ENCODE results near the gene POU5F1.
"Not testable (repeated sequence)": the region's sequence is repeated elsewhere in the genome, so short reads cannot be mapped to it uniquely, and the experiment has no call there.

Gene POU5F1

GRCh38 chr6:31187780-31188194, 17.3 kb upstream of the POU5F1 start:
- H3K4me1 ChIP-seq (ENCODE audit: insufficient read depth, poor library complexity, severe bottlenecking) = peaks cover 12% of the 10 kb centered on the region
- no peaks in the 10 kb centered on the region for H3K27me3 ChIP-seq (ENCODE audit: insufficient read depth, poor library complexity, severe bottlenecking)
- no peak for ATAC-seq (ENCODE audit: low read depth)
- peak overlapping the region; percentile 84 for H3K27ac ChIP-seq (ENCODE audit: poor library complexity, severe bottlenecking)
- DNase-seq (ENCODE audit: low spot score) = no peak
- H3K4me3 ChIP-seq (ENCODE audit: severe bottlenecking) = no peak overlapping the region
- no peaks in the 10 kb centered on the region for H3K36me3 ChIP-seq (ENCODE audit: low read depth)
- H3K9me3 ChIP-seq (ENCODE audit: severe bottlenecking) = no peaks in the 10 kb centered on the region
- no peak for TF ChIP-seq CTCF (IDR thresholded peaks at IDR 0.05; ENCODE audit: poor library complexity, severe bottlenecking)

- DNase-seq (ENCODE audit: low spot score) = no peak
- peak overlapping the region; percentile 20 for H3K4me3 ChIP-seq (ENCODE audit: severe bottlenecking)
- no peaks in the 10 kb centered on the region for H3K9me3 ChIP-seq (ENCODE audit: severe bottlenecking)
- ATAC-seq (ENCODE audit: low read depth) = peak; percentile 87
- TF ChIP-seq CTCF (IDR thresholded peaks at IDR 0.05; ENCODE audit: poor library complexity, severe bottlenecking) = no peak
- no peaks in the 10 kb centered on the region for H3K27me3 ChIP-seq (ENCODE audit: insufficient read depth, poor library complexity, severe bottlenecking)
- peaks cover 12% of the 10 kb centered on the region for H3K4me1 ChIP-seq (ENCODE audit: insufficient read depth, poor library complexity, severe bottlenecking)
- no peaks in the 10 kb centered on the region for H3K36me3 ChIP-seq (ENCODE audit: low read depth)
- H3K27ac ChIP-seq (ENCODE audit: poor library complexity, severe bottlenecking) = peak overlapping the region; percentile 84
These were observed 15.7 kb upstream of the POU5F1 start for GRCh38 chr6:31186052-31186734.

- H3K27ac ChIP-seq (ENCODE audit: poor library complexity, severe bottlenecking) = peak overlapping the region; percentile 84
- 0 out of 3 replicates have a peak, but pooled peaks have one; percentile 12 for ATAC-seq (ENCODE audit: low read depth)
- DNase-seq (ENCODE audit: low spot score) = not testable (repeated sequence)
These were observed 15.2 kb upstream of the POU5F1 start for GRCh38 chr6:31185695-31186051.

GRCh38 chr6:31183859-31184258, 13.4 kb upstream of the POU5F1 start:
- not testable (repeated sequence) for H3K4me3 ChIP-seq (ENCODE audit: severe bottlenecking); H3K9me3 ChIP-seq (ENCODE audit: severe bottlenecking); ATAC-seq (ENCODE audit: low read depth); DNase-seq (ENCODE audit: low spot score); H3K27ac ChIP-seq (ENCODE audit: poor library complexity, severe bottlenecking); H3K36me3 ChIP-seq (ENCODE audit: low read depth); H3K27me3 ChIP-seq (ENCODE audit: insufficient read depth, poor library complexity, severe bottlenecking)
- H3K4me1 ChIP-seq (ENCODE audit: insufficient read depth, poor library complexity, severe bottlenecking) = peaks cover 16% of the 10 kb centered on the region

More at GRCh38 chr6:31185695-31186051, 15.2 kb upstream of the POU5F1 start:
- H3K36me3 ChIP-seq (ENCODE audit: low read depth); H3K9me3 ChIP-seq (ENCODE audit: severe bottlenecking); H3K27me3 ChIP-seq (ENCODE audit: insufficient read depth, poor library complexity, severe bottlenecking): not testable (repeated sequence)
- Histone ChIP-seq H3K4me1 (ENCODE audit: insufficient read depth, poor library complexity, severe bottlenecking) (peaks cover 12% of the 10 kb centered on the region), H3K4me3 (ENCODE audit: severe bottlenecking) (peak overlapping the region; percentile 20)

- not testable (repeated sequence) for ATAC-seq (ENCODE audit: low read depth); DNase-seq (ENCODE audit: low spot score); H3K27ac ChIP-seq (ENCODE audit: poor library complexity, severe bottlenecking); H3K27me3 ChIP-seq (ENCODE audit: insufficient read depth, poor library complexity, severe bottlenecking); H3K4me3 ChIP-seq (ENCODE audit: severe bottlenecking); H3K36me3 ChIP-seq (ENCODE audit: low read depth); H3K9me3 ChIP-seq (ENCODE audit: severe bottlenecking)
- peaks cover 16% of the 10 kb centered on the region for H3K4me1 ChIP-seq (ENCODE audit: insufficient read depth, poor library complexity, severe bottlenecking)
These were observed 12.8 kb upstream of the POU5F1 start for GRCh38 chr6:31183287-31183686.

- H3K4me1 ChIP-seq (ENCODE audit: insufficient read depth, poor library complexity, severe bottlenecking) = peaks cover 12% of the 10 kb centered on the region
- H3K36me3 ChIP-seq (ENCODE audit: low read depth) = no peaks in the 10 kb centered on the region
- DNase-seq (ENCODE audit: low spot score) (no peak), ATAC-seq (ENCODE audit: low read depth) (no peak)
- TF ChIP-seq CTCF (IDR thresholded peaks at IDR 0.05; ENCODE audit: poor library complexity, severe bottlenecking) = no peak
- no peak overlapping the region for H3K27ac ChIP-seq (ENCODE audit: poor library complexity, severe bottlenecking)
- no peaks in the 10 kb centered on the region for H3K9me3 ChIP-seq (ENCODE audit: severe bottlenecking)
- no peaks in the 10 kb centered on the region for H3K27me3 ChIP-seq (ENCODE audit: insufficient read depth, poor library complexity, severe bottlenecking)
- no peak overlapping the region for H3K4me3 ChIP-seq (ENCODE audit: severe bottlenecking)
These were observed 10.0 kb upstream of the POU5F1 start for GRCh38 chr6:31180500-31180899.

All from RWPE2 (cell line).